GM03348 (cell line): Measurements from ENCODE around the gene CERS1.
"Not testable (repeated sequence)": the region's sequence is repeated elsewhere in the genome, so short reads cannot be mapped to it uniquely, and the experiment has no call there.

Experiments
- DNase-seq: peaks from one replicate; pipeline ENCODE4 v3.0.0; 2012; ENCODE audit warnings: low spot score

Gene CERS1

DNA sequence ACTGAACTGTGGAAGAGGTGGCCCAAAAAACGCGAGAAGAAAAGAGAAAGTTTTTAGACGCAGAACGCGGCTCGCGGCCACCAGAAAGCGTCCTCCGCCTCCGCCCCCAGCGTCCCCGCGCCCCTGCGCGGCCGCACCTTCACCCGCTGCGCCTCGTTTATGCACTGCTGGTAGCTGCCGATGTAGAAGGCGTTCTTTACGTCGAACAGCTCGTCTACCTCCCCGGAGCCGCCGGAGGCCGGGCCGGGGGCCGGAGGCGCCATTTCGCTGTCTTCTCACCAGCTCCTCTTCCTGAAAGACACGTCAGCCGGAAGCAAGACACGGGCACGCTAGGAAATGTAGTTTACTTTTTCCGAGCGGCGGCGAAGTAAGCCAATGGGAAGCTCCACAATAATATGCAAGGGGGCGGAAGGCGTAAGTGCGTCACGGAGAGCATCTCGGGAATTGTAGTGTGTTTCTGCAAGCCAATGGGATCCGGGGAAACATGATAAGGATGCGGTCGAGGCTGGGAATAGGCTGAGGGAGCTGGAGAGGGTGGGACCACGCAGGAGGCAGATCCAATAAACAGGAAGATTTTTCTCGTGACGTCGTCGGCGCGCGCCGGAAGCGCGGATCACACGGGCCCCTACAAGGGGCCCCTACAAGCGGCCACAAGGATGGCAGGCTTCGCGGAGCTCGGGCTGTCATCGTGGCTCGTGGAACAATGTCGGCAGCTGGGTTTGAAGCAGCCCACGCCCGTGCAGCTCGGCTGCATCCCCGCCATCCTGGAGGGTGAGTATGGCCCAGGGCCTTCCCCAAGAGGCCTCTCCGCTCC lies 23.3 kb upstream of the CERS1 start, which contains the start of the genes COPE and DDX49:
TSS of gene COPE (minus strand) at position 302 of the 814 bp plus-strand sequence. CDS start at position 263, 39 bp downstream.
TSS of gene DDX49 (plus strand) at position 630 of the 814 bp plus-strand sequence. CDS start at position 657, 27 bp downstream.
- DNase-seq: peak; percentile 99

DNA sequence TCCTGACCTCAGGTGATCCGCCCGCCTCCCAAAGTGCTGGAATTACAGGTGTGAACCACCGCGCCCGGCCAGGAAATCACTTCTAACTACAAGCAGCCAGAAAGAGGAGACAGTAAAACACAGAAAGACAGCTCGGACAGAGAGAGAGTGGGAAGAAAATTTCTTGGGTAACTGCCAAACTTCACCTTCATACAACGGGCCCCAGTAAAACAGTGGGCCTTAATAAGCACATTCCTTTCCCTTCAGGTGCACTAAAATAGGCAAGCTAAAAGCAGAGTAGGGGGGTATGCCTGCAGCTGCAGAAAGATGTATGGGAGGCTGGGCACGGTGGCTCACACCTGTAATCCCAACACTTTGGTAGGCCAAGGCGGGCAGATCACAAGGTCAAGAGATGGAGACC lies 21.6 kb upstream of the CERS1 start:
- not testable (repeated sequence) for DNase-seq

DNA sequence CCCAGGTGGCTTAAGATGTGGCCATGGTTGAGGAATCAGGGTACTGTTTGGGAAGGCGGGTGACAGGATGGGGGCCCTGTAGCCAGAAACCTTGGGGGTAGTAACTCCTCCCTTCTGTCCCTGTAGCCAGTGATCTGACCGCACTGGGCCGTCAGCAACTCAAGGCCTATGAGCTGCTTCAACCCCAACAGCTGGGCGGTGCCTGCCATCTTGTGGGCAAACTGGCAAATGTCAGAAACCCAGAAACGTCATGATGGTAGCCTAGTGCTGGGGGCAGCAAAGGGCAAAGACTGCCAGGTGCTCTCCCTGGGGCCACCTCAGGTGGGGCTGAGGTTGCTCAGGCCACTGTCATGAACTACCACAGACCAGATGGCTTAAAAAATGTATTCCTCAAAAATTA lies 19.7 kb upstream of the CERS1 start:
- peak; percentile 49 for DNase-seq

DNA sequence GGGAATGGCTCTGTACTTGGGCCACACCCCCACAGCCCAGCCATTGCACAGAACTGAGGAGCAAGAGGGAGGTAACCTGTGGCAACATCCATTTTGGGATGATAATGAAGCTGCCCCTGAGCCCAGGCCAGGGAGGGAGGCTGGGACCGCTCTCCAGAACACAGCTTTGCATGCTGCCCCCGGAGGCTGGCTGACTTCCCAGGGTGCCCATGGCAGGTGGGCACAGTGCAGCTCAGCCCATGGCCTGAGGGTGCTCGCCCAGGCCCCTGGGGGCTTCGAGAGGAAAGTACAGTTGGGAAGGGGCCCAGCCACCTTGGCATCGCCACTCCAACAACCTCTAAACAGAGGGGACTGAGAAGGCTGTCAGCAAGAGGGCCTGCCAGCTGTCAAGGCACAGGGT lies 17.5 kb upstream of the CERS1 start:
- DNase-seq: no peak

DNA sequence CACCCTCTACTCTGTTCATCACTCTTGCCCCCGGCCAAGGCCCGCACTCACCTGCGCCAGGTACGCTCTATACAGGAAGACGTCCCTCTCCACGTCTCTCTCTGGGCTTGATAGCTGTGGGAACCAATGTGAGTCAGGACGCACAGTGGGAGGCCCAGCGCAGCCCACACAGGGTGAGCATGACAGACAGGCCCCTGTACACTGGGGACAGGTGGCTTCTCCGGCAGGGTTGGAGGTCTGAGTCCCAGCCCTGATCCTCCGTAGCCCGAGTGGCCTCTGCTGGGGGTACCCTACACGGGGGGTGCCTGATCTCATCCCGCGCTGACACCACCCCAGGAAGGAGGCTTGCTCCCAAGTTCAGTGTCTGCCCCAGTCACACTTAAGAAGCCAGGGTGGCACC lies 17.0 kb upstream of the CERS1 start:
- DNase-seq: no peak

DNA sequence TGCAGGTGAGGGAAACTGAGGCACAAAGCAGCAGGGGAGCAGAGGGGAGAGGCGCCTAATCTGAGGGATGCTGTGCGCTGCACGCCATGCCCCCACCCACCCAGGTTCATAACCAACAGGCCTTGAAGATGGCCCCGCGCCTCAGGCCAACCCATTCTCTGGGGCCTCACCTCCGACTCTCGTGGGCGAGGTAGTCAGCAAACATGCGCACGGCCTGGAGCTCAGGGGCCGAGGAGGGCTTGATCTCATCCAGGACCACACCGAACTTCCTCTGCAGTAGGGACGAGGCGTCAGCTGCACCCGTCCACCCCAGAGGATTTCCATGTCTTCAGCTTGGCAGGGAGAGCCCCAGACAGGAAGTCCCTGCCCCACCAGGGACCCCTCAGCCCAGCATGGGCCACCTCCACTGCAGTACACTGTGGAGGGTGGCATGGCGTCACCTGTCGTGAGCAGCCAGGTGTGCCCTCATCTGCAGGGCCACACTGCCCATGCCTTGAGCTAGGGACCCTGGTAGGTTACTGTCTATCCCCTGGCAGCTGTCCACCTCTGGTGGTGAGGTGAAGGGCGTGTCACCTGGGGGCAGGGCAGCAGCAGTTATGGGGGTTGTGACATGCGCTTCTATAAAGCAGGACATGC lies 15.0 kb upstream of the CERS1 start:
- no peak for DNase-seq

DNA sequence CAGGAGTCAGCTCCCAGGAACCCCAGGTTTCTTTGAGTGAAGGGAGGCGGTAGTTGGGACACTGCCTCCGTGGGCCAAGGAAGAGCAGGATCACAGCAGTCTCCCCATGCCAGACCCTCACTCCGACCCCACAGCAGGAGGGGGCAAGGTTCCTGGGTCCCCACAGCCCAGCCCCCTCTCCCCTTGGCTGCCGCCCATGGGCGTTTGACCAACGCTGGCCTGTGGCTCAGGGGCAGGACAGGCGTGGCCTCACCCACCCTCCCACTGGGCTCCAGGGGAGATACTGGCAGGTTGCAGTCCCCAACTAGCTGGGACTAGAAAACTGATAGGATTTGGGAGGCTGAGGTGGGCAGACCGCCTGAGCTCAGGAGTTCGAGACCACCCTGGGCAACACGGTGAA lies 14.1 kb upstream of the CERS1 start:
- DNase-seq: no peak

DNA sequence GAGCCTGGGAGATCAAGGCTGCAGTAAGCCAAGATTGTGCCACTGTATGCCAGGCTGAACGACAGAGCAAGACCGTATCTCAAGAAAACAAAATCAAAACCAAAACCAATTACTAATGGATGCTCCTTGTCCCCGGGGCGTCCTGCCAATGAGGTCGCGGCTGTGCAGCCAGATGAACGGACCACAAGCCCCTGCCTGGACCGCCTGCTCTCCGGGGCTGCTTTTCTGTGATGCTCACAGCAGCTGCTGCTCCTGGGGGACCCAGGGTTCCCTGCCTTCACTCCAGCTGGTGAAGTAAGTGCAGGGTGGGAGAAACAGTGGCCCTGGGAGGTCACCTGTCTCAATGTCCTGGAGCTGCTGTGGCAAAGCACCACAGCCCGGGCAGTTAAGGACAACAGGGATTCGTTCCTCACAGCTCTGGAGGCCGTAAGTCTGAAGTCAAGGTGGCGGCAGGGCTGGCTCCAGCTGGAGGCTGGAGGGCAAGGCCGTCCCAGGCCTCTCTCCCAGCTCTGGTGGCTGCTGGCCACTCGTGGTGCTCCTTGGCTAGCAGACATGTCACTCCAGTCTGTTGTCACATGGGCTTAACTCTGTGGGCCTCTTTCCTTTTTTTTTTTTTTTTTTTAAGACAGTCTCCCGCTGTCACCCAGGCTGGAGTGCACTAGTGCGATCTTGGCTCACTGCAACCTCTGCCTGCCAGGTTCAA lies 13.1 kb upstream of the CERS1 start:
- DNase-seq: no peak

DNA sequence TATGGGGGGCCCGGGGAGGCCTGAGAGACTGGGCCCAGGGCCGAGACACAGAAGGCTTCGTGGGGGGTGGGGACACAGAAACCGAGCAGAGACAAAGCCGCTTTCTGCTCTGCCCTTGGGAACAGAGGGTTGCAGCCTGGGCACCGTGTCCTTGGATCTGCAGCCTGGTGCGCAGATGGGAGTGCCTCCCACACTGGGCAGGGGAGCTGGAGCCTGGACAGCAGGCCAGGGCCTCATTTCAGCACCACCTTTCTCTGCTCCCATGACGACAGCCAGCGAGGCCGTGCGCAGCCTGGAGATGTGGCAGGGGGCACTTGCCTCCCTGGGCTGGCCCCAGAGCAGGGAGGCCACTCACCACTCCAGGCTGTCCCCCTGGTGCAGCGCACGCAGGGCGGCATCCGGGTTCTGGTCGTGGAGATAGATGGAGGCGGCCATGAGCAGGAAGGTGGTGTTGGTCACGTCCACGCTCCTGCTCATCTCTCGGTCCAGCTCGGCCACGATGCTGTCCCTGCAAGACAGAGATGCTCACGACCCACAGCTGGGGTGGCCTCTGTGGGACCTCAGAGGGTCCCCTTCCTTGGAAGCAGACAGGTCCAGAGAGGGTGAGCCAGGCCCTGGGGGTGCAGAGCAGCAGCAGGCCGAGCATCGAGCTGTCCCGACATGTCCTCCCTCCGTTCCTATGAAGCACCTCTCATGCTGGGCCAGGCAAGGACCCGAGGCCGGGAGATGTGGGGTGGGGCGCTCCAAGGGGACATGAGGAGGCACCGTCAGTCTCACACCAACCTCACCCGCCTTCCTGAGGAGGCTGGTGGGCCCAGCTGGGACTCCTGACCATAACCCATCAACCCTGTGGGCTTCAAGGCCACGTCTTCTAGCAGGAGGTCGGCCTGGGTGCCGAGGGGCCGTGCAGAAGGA lies 10.9 kb upstream of the CERS1 start:
- DNase-seq: no peak

DNA sequence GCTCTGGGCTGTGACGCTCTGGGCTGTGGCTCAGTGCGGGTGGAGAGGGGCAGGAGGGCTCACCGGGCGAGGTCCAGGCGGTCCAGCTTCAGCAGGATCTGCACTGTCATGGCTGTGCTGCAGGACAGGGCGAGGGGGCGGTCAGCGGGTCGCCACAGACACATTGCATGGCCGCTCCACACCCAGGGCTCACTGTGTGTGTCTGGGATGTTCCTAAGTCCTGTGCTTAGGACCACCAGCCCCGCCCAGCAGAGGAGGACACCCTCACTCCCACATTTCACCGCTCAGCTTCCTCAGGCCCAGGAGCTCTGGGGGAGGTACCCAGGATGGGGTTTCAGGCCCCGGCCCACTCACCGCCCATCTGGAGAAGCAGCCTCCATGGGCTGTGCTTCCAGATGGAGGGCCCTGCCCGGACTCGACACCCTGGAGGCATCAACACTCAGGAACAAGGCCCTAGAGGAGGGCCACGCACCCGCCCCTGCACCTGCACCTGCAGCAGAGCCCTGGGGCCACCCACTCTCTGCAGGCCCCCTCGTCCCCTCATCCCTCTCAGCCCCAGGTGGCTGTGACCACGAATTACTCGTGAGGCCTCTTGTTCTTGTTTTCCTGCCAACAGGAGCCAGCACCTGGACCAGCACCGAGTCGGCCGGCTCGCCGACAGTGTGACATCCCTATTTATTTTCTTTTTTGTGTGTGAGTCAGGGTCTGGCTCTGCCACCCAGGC lies 9.7 kb upstream of the CERS1 start:
- DNase-seq: no peak

DNA sequence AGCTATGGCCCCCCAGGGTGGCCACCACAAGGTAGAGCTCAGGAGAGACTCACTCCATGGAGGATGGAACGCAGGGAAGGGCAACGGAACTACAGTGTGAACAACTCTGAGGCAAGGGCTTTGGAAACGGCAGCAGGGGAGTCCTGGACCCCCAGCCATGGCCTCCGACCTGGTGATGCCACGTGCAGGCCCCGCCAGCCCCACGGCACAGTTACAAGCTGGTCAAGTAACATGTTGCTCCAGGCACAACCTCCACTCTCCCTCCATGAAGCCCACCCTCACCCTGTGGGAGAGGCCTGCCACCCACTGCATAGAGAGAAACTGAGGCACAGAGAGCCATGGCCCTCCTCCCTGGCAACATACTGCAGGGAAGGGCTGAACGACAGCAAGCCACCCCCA lies 9.1 kb upstream of the CERS1 start:
- DNase-seq: no peak

DNA sequence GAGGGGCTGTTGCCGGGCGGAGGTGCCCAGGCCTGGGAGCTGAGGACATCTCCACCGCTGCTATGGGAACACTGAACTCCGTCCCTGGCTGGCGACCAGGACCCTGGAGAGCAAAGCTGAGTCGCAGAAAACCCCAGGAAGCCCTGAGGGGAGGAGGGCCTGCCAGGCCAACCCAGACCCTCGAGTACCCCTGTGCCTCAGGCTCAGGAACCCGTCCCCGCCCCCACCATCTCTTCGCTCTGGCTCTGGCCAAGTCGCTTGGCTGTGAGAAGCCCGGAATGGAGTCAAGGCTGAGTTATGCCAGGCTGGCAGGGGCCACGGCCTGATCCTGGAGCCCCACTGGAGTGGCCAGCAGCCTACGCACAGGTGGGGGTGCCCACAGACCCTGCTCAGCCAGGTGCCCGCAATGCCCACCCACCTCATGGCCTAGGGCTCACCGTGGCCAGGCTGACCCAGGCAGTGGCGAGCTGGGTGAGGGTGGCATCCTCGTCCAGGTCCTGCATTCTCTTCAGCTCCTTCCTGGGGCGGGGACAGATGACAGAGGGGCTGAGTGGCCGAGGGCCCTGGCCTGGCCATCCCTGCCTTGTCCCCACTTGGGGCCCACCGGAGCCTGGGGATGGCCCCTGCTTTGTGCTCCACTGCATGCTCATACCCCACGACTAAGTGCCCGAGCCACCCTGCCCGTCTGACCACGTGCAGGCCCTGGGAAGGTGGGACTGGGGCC lies 8.5 kb upstream of the CERS1 start:
- no peak for DNase-seq

DNA sequence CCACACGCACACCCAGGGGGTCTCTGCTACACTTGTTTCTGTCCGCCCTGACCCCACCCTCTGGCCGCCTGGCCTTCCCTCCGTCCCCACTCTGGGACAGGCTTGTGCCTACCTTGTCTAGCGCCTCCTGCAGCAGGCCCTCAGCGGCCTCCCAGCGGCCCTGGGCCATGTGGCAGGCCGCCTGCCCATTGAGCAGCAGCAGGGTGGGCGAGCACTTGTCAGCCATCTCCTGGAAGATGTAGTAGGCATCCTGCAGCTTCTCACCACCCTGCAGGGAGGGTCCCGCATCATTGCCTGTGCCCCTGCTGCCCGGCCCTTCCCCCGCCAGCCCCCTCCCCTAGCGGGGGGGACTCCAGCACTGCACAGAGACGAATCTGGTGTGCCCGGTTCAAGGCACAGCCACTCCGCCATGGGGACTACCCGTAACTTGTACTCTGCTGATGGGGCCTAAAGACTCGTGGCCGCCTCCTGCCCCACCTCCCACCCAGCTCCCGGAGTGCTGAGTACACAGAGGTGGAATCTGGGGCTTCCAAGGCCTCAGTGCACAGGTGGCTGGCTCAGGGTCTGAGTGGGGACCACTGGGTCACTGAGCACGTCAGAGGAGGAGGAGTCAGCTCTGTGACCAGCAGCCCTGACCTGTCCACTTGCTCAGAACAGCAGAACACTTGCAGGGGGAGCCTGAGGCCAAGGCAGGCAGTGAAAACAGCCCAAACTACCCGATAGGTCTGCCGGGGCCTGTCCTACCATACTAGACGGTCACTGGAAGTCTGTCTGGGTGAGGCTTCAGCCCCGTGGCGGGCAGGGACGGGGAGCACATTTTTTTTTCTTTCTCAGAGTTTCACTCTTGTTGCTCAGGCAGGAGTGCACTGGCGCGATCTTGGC lies 7.4 kb upstream of the CERS1 start:
- no peak for DNase-seq

DNA sequence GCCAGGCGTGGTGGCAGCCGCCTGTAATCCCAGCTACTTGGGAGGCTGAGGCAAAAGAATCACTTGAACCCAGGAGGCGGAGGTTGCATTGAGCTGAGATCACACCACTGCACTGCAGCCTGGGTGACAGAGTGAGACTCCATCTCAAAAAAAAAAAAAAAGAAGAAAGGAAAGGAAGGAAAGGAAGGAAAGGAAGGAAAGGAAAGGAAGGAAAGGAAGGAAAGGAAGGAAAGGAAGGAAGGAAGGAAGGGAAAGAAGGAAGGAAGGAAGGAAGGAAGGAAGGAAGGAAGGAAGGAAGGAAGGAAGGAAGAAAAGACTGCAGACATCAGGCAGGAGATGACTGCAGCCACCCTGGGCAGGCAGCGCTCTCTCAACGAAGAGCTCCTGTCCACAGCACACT lies 6.6 kb upstream of the CERS1 start:
- not testable (repeated sequence) for DNase-seq

DNA sequence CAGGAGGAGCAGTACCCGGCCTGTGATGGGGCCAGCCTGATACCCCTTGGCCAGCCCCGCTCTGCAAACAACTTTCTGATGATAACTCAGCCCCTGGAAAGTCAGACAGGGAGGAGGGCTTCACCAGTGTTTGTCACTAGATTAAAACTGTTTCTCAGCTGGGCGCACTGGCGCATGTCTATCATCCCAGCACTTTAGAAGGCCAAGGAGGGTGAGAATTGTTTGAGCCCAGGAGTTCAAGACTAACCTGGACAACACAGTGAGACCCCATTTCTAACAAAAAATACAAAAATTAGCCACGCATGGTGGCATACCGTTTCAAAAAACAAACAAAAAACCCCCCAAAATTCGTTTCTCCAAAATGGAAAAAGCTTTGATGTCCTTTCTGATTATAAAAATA lies 5.5 kb upstream of the CERS1 start:
- no peak for DNase-seq

DNA sequence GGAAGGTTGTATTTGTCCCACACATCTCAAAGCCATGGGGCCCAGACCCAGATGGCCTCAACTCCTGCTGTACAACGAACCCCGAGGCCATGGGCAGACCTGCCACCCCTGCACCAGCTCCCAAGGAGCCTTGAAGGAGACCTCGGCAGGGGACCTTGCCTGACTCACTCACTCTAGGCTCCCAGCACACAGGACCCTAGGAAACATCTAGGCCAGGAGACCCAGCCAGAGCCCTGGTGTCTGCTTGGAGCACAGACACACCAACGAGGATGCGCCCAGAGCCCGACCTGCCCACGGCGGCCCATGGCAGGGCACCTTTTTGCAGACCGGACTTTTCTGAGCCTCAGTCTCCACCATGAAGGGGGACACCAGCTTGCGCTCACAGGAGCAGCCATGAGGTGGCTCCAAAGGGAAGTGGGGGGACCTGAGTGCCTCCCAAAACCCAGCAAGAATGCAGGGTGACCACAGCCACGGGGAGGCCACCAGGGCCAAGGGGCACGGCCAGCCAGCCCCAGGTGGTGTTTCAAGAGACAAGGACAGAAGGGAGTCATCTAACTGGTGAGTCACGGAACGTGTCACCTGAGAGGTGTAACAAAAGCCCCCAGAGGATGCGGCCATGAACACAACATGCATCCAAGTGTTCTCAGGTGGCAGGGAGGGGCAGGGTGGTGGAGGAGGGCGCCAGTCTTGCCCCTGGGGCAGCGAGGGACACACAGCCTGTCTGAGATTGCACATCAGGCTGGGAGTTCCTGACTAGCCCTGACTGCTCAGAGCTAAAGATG lies 4.9 kb upstream of the CERS1 start:
- no peak for DNase-seq

DNA sequence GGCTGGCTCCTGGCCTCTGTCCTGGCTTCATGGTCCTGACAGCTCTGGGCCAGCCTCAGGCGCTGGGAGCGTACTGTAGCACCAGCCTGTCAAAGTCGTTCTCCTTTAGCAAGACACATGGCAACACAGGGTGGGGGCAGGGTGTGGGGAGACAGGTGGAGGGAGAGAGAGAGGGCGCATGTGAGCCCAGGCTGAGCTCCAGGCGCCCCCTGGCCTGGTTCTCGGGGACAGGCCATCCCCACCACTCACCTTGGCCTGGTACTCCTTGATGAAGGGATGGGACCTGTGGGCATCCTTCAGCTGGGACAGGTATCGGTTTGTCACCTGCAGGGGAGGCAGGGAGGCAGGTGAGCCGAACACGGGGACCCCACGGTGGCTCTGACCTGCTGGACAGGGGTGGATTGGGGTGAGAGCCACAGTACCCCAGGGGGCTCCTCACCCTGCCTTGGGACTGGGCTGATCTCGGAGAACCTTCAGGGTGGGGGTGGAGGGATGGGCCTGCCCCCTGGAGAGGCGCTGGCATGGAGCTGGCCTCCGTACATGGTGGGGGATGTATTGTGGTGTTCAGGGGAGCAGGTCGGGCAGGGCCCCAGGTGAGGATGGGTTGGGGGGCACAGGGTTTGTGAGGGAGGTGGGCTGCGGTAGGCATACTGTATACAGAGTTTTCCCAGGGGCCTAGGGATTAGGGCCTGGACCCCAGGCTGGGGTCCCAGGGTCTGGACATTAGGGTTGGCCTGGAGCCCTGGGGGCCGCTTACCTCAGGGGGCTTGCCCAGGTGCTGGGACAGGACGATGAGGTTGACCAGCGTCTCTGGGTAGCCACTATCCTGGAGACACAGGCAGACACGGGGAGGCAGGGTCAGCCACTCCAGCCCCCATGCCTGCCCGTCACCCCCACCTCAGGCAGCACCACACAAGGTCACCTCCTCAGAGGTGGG lies 3.9 kb upstream of the CERS1 start:
- DNase-seq: no peak
